MCF 10A (cell line): ENCODE results near the gene ARHGEF3. TPM values are rescaled to one million over a fixed set of nuclear protein-coding genes. Genes with fewer than 3 reads are reported as not detected.

Source experiments
- Bru-seq: library from RNA; stranded (reverse); fragments of 400-500 nt; gene quantifications from one replicate; lab custom pipeline; 2021; lab: Mats Ljungman, UMichigan
- BruChase-seq, 2 experiments: library from RNA; stranded (reverse); fragments of 400-500 nt; gene quantifications; one replicate each; lab custom pipeline; 2021; lab: Mats Ljungman, UMichigan
- BruUV-seq: library from RNA; stranded (reverse); fragments of 400-500 nt; replicated peaks from 2 replicates; lab custom pipeline; 2021; lab: Mats Ljungman, UMichigan
- CTCF ChIA-PET: fragments of 300-600 bp; sonication (Branson Sonifier 250); formaldehyde crosslinking; extraction: SDS; loops from one replicate; lab custom pipeline; 2021; ENCODE audit warnings: antibody characterized with exemption, inconsistent platforms; lab: Yijun Ruan, JAX
- POLR2A ChIA-PET: fragments of 300-600, 350-650 bp; sonication (Branson Sonifier 250); formaldehyde crosslinking; extraction: SDS; loops from one replicate; lab custom pipeline; 2020; ENCODE audit warnings: antibody characterized with exemption, inconsistent platforms; lab: Yijun Ruan, JAX
- DNase-seq: peaks from one replicate; pipeline ENCODE4 v3.0.0-alpha.2; 2018; ENCODE audit not compliant: unreplicated experiment
- H3K27ac Mint-ChIP-seq: one replicate; pipeline ENCODE4 v1.8.0; 2022; ENCODE audit warnings: mild to moderate bottlenecking, low read depth, mixed read lengths; ENCODE audit not compliant: unreplicated experiment
- H3K27me3 Mint-ChIP-seq: one replicate; pipeline ENCODE4 v1.8.0; 2022; ENCODE audit warnings: mixed read lengths; ENCODE audit not compliant: insufficient read depth, unreplicated experiment
- H3K36me3 Mint-ChIP-seq: one replicate; pipeline ENCODE4 v1.8.0; 2022; ENCODE audit warnings: mild to moderate bottlenecking, moderate library complexity, mixed read lengths; ENCODE audit not compliant: insufficient read depth, unreplicated experiment
- H3K4me1 Mint-ChIP-seq: one replicate; pipeline ENCODE4 v1.8.0; 2022; ENCODE audit warnings: mixed read lengths; ENCODE audit not compliant: insufficient read depth, unreplicated experiment
- H3K4me3 Mint-ChIP-seq: one replicate; pipeline ENCODE4 v1.8.0; 2022; ENCODE audit warnings: mild to moderate bottlenecking, moderate library complexity, mixed read lengths; ENCODE audit not compliant: unreplicated experiment
- H3K9me3 Mint-ChIP-seq: one replicate; pipeline ENCODE4 v1.8.0; 2022; ENCODE audit warnings: mixed read lengths; ENCODE audit not compliant: unreplicated experiment
- CTCF ChIP-seq: fragments of 200-600 bp; IDR thresholded peaks from one replicate; pipeline ENCODE4 v1.8.0; 2022; ENCODE audit warnings: antibody characterized with exemption, mild to moderate bottlenecking; ENCODE audit not compliant: unreplicated experiment
- intact Hi-C: fragments of 100-400 bp; cut with micrococcal nuclease; formaldehyde crosslinking; loops from 2 replicates; pipeline ENCODE4 v1.14.1; 2022
- long read RNA-seq: library from polyadenylated mRNA; stranded (forward); transcript quantifications from one replicate; pipeline ENCODE4 v2.0.0, GENCODE V29; 2022
- total RNA-seq: library from RNA; stranded (reverse); gene quantifications from 2 replicates; pipeline ENCODE4 v1.2.3, GENCODE V29; 2022

ARHGEF3 gene
- 10.6 and 13.1 TPM in 2 replicates for total RNA-seq
- Bru-seq, nascent RNA, result percentile 49 among the genes with signal in this experiment
- percentile 32 among the genes with signal in this experiment for BruChase-seq, experiment 1, labeled RNA remaining after a 6-hour chase
- percentile 41 among the genes with signal in this experiment for BruChase-seq, experiment 2, labeled RNA remaining after a 2-hour chase
- long read RNA-seq, transcript ARHGEF3-201 (10 exons, 3,602 nt), result major isoform, 19 of 30 reads
- long read RNA-seq, partial matches to known transcripts, result 1 of 30 reads
- long read RNA-seq, other reads (novel, unspliced or antisense), result 7 of 30 reads

DNA sequence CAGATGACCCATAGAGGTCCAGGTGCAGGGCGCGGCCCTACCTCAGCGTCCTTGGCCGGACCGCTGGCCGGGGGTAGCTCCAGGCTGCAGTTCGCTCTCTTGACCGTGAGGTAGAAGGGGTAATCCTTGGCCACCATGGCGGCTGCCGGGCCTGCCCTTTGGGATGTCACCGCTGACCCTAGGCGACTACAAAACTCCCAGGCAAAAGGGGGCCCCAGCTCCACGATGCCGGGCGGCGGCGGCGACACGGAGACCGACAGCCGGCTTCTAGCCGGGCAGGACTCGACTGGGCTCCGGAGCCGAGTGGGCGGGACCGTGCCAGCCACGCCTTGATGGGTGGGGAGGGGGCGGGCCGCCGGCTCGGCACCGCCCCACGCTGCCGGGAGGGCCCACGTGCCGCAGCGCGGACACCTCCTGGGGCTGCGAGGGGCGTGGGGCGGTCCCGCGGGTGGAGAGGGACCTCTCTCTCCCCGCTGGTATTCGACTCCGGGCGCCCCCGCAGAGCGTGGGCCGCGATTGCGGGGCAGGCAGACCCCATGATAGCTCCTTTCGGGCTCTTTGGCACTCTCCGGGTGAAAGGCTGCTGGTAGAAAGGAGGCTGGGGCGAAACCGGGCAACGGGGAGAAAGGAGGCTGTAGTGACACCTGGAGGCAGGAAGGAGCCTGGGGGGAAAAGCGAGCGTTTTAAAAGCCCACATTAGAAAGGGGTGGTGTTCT, at the start of gene ARHGEF3:
TSS of gene ARHGEF3 (minus strand) at position 288 of the 716 bp plus-strand sequence. CDS start at position 137, 151 bp downstream.
- Mint-ChIP-seq H3K4me1 (peaks cover 24% of the 10 kb centered on the region), H3K4me3 (peak within 1 kb of the TSS; percentile 78), H3K27me3 (no peaks in the 10 kb centered on the region), H3K36me3 (no peaks in the 10 kb centered on the region), H3K27ac (peak within 1 kb of the TSS; percentile 0), H3K9me3 (no peaks in the 10 kb centered on the region)
- BruUV-seq, result no TSS peak
- peak; percentile 47 for TF ChIP-seq CTCF
- ChIA-PET CTCF (interaction anchor here (0.6 to 11.7 kb wide), 28 partner anchors 9 to 461 kb away, joined by 3 to 197 read pairs (median 7); no protein-coding TSS in a partner anchor), POLR2A (interaction anchor here (0.7 to 5.1 kb wide), 13 partner anchors 11 to 206 kb away, joined by 3 to 32 read pairs (median 4); no protein-coding TSS in a partner anchor)
- intact Hi-C loops, result loop anchor here (1.0 to 10.0 kb wide), 2 partner anchors 187 to 457 kb away; no protein-coding TSS in a partner anchor
- DNase-seq, result peak; percentile 85

- no peak overlapping the region for H3K27ac Mint-ChIP-seq
- H3K4me1 Mint-ChIP-seq, result peaks cover 18% of the 10 kb centered on the region
- TF ChIP-seq CTCF, result no peak
- no TSS peak for BruUV-seq
- no peaks in the 10 kb centered on the region for H3K27me3 Mint-ChIP-seq
- POLR2A ChIA-PET, result no interaction called here
- DNase-seq, result no peak
- H3K36me3 Mint-ChIP-seq, result no peaks in the 10 kb centered on the region
- no peak overlapping the region for H3K4me3 Mint-ChIP-seq
- intact Hi-C loops, result no loop called here
- CTCF ChIA-PET, result interaction anchor here (2.7 kb wide), 1 partner anchor 146 kb away, joined by 5 read pairs; no protein-coding TSS in a partner anchor
- no peaks in the 10 kb centered on the region for H3K9me3 Mint-ChIP-seq
These were observed 47.9 kb upstream of the ARHGEF3 start for GRCh38 chr3:56849698-56850097.

GRCh38 chr3:56845505-56845904, 43.8 kb upstream of the ARHGEF3 start:
- Mint-ChIP-seq H3K27me3 (no peaks in the 10 kb centered on the region), H3K36me3 (no peaks in the 10 kb centered on the region), H3K9me3 (no peaks in the 10 kb centered on the region), H3K27ac (no peak overlapping the region), H3K4me3 (no peak overlapping the region), H3K4me1 (peaks cover 3% of the 10 kb centered on the region)
- no peak for TF ChIP-seq CTCF
- BruUV-seq, result no TSS peak
- CTCF ChIA-PET, result no interaction called here
- POLR2A ChIA-PET, result no interaction called here
- no peak for DNase-seq
- intact Hi-C loops, result no loop called here

GRCh38 chr3:56844536-56844935, 42.8 kb upstream of the ARHGEF3 start:
- Mint-ChIP-seq H3K27me3 (no peaks in the 10 kb centered on the region), H3K36me3 (no peaks in the 10 kb centered on the region), H3K27ac (no peak overlapping the region), H3K4me3 (no peak overlapping the region), H3K9me3 (no peaks in the 10 kb centered on the region), H3K4me1 (peaks cover 8% of the 10 kb centered on the region)
- ChIA-PET CTCF (no interaction called here), POLR2A (interaction anchor here (1.0 kb wide), 1 partner anchor 27 kb away, joined by 3 read pairs; no protein-coding TSS in a partner anchor)
- no TSS peak for BruUV-seq
- intact Hi-C loops, result no loop called here
- DNase-seq, result no peak
- TF ChIP-seq CTCF, result no peak
